NCI-H226 (cell line): ENCODE measurements around the gene SPAM1.
"Not testable (repeated sequence)": the region's sequence is repeated elsewhere in the genome, so short reads cannot be mapped to it uniquely, and the experiment has no call there.

Experiments
- DNase-seq: peaks from one replicate; pipeline ENCODE4 v3.0.0-alpha.2; 2015

Gene SPAM1

GRCh38 chr7:123961771-123962170 lies 36.7 kb downstream of the SPAM1 start:
- peak; percentile 45 for DNase-seq

DNA sequence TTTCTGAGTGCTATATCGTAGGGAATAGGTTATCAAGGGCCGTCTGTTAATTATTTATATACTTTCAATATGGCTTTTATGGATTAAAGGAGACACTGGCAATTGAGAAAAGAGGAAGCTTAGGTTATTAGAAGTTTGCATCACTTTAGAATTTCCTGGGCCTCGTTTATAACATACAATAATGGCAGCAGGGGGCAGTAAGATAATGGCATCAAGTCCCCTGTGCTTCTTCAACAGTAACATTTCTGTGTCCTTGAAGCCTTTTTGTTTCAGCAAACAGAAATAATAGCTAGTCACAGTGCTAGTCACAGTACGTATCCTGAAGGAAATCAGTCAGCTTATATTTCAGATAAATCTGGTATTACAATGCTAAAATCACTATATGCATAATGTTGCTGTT lies 41.9 kb downstream of the SPAM1 start:
- DNase-seq: no peak

DNA sequence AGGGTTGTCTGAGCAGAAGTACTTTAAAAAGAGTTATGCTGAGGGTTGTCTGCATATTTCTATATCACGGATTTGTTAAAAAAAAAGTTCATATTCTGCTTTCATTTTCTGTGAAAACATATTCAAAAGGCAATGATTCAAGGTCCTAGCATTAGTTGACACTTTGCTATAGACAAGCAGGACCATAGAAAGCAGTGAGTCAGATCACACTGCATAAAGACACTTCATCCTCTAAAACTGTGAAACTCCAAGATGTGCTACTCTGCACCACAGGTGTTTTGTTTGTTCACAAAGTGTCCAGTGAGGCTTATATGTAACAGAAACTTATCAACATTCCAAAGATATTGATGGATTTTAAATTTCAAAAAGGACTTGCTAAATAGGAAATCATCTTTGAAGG lies 47.0 kb downstream of the SPAM1 start:
- no peak for DNase-seq

GRCh38 chr7:123972831-123973230 lies 47.8 kb downstream of the SPAM1 start:
- DNase-seq: no peak

GRCh38 chr7:123974326-123974908 lies 49.4 kb downstream of the SPAM1 start:
- DNase-seq: no peak

- DNase-seq: no peak
These were observed 50.0 kb downstream of the SPAM1 start for GRCh38 chr7:123975084-123975483.

DNA sequence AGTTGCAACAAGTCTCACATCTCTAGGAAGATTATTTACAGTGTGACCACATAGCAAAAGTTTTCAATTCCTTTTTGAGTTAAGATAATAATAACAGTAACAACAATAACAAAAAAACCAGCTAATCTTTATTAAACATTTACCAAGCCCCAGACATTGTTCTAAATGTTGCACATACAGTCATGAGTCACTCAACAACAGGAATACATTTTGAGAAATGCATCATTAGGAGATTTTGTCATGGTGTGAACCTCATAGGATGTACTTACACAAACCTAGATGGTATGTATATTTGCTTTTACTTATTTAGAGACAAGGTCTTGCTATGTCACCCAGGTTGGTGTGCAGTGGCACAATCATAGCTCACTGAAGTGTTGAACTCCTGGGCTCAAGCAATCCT lies 52.0 kb downstream of the SPAM1 start:
- DNase-seq: no peak

GRCh38 chr7:123979876-123980275 lies 54.8 kb downstream of the SPAM1 start:
- peak; percentile 82 for DNase-seq

DNA sequence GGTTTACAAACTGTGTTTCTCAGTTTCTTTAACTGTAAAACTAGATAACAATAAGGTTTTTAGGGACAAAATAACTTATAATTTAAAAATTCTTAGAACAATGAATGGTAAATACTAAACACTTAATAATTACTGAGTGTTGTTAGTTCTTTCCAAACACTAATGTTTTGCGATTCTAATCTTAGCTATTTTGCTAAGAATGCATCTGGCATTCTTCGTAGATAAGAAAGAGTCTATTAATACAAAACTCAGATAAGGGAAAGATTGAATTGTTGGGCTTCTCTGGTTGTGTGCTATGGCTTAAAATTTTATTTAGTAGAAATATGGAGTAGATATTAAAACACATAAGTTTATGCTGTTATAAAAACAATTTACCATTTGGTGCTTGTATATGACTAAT lies 62.4 kb downstream of the SPAM1 start:
- DNase-seq: peak; percentile 30

- no peak for DNase-seq
These were observed 68.0 kb downstream of the SPAM1 start for GRCh38 chr7:123992913-123993518.

- no peak for DNase-seq
These were observed 69.0 kb downstream of the SPAM1 start for GRCh38 chr7:123993996-123994395.

DNA sequence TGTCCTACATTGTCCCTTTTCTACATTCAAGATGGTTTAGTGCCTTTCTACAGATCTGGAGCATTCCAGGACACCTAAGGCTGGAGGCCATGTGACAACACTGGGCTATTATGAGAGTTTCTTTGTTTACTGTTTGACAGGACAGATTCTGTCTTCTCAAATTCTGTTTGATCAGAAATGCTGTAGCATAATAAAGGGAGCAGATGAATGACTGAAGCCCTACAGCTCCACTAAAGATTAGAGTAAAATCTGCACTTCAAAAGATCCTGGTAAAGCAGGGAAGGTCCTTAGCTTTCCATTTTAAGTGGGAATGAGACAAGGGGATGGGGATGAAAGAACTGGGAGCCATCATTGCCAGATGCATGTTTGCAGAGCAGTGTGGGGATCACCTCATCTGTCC lies 69.4 kb downstream of the SPAM1 start:
- no peak for DNase-seq

DNA sequence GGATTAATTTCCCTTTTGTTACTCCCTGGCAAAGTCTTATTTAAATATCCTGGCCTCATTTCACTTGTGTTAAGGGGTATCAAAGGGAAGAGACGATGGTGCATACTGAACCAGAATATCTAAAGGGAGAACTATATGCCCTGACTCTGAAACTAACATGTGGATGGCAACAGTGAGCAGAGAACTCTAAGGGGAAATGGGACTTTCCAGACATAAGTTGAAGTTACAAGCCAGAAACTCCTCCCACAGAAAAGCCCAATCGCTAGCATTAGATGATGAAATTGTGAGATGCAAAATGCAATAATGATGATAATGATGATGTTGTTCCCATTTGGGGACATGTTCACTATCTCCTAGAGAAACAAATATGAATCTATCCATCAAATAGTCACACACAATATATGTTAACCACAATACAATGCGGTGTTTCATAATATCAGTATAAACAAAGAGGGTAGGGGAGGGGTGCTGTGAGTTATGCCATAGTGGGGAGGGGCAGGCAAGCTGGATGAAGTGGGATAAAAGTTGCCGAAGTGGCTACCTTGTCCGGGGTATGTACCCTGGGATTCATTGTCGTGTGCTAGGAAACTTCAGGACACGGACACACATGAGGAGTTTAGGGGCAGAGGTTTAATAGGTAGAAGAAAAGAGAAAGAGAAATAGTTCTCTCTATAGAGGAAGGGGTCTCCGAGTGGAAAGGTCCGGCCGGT lies 70.7 kb downstream of the SPAM1 start:
- no peak for DNase-seq

DNA sequence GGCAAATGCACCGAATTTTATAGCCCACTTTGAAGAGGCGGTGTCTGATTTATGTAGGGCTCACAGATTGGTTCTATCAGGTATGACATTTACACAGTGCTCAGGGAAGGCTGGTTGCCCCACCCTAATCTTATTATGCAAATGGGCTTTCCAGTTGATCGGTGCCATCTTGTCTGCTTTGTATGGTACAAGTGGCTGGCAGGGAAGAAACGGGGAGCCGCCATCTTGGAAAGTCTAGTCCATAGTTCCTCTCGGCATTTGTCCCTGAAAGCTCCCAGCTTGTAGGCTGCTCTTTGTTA lies 71.2 kb downstream of the SPAM1 start:
- no peak for DNase-seq

- DNase-seq: no peak
These were observed 73.9 kb downstream of the SPAM1 start for GRCh38 chr7:123998921-123999320.

DNA sequence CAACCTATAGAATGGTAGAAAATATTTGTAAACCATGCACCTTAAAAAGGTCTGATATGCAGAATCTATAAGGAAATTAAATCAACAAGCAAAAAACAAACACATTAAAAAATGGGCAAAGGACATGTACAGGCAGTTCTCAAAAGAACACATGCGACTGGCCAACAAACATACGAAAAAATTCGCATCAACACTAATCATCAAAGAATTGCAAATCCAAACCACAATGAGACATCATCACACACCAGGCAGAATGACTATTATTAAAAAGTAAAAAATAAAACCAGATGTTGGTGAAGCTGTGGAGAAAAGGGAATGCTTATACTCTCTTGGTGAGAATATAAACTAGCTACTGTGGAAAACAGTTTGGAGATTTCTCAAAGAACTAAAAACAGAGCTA lies 74.7 kb downstream of the SPAM1 start:
- DNase-seq: no peak

DNA sequence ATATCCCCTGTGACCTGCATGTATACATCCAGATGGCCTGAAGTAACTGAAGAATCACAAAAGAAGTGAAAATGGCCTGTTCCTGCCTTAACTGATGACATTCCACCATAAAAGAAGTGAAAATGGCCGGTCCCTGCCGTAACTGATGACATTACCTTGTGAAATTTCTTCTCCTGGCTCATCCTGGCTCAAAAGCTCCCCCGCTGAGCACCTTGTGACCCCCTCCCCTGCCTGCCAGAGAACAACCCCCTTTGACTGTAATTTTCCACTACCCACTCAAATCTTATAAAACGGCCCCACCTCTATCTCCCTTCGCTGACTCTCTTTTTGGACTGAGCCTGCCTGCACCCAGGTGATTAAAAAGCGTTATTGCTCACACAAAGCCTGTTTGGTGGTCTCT lies 83.3 kb downstream of the SPAM1 start:
- DNase-seq: not testable (repeated sequence)

DNA sequence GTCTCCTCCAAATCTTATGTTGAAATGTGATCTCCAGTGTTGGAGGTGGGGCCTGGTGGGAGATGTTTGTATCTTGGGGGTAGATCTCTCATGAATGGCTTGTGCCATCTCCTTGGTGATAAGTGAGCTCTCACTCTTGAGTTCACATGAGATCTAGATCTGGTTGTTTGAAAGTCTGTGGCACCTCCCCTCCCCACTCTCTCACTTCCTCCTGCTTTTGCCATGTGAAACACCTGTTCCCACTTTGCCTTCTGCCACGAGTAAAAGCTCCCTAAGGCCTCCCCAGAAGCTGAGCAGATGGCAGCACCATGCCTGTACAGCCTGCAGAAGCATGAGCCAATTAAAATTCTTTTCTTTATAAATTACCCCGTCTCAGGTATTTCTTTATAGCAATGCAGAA lies 84.3 kb downstream of the SPAM1 start:
- no peak for DNase-seq
